Measurements from ENCODE around the gene EIF4EBP2. TPM values are rescaled to one million over a fixed set of nuclear protein-coding genes. Genes with fewer than 3 reads are reported as not detected.

EIF4EBP2 gene
- total RNA-seq (2014; rRNA removed; shearing (Covaris generic)) (131 and 138 TPM in 2 replicates), polyA plus RNA-seq (2016; fragmentation: Nextera tagmentation; extraction: Ambion mirVana) (40.5 and 42.0 TPM in 2 replicates)
- long read RNA-seq, full-length matches to known transcripts = 30 of 51 reads
- long read RNA-seq, partial matches to known transcripts = 18 of 51 reads
- long read RNA-seq, other reads (novel, unspliced or antisense) = 3 of 51 reads

- ATAC-seq (peak; percentile 43), DNase-seq (ENCODE audit: low spot score) (peak; percentile 96)
- Histone ChIP-seq H3K36me3 (ENCODE audit: insufficient read depth) (no peaks in the 10 kb centered on the region; the same call in 1 of the 2 replicates), H2AFZ (peak within 1 kb of the TSS; percentile 83), H3K79me2 (replicated peaks; ENCODE audit: insufficient read depth) (peaks cover 42% of the 10 kb centered on the region), H3K4me3 (peak within 1 kb of the TSS; percentile 96), H3K4me1 (ENCODE audit: insufficient read depth) (peaks cover 22% of the 10 kb centered on the region), H3F3A (replicated peaks; ENCODE audit: low read depth) (peaks cover 20% of the 10 kb centered on the region; the same call in 1 of the 2 replicates), H3K4me2 (peak within 1 kb of the TSS; percentile 100), H3K9me2 (ENCODE audit: insufficient read depth) (no peaks in the 10 kb centered on the region), H3K27me3 (ENCODE audit: insufficient read depth) (no peaks in the 10 kb centered on the region), H4K20me1 (replicated peaks; ENCODE audit: insufficient read depth) (peaks cover 34% of the 10 kb centered on the region), H3K27ac (ENCODE audit: low read depth) (peak within 1 kb of the TSS; percentile 1; the same call in 1 of the 2 replicates)
- H3K27me3 Mint-ChIP-seq (ENCODE audit: insufficient read depth, low read depth, poor library complexity) = peaks cover 8% of the 10 kb centered on the region
- H3K9me3 Mint-ChIP-seq = peaks cover 6% of the 10 kb centered on the region; the same call in 2 of the 3 replicates
- H3K4me1 Mint-ChIP-seq = peaks cover 33% of the 10 kb centered on the region
- H3K36me3 Mint-ChIP-seq (ENCODE audit: low read depth) = peaks cover 36% of the 10 kb centered on the region
- TF ChIP-seq POLR2AphosphoS5 (IDR thresholded peaks at IDR 0.05; ENCODE audit: low read depth) (peak; percentile 99), STAT1 (IDR thresholded peaks at IDR 0.05; ENCODE audit: unreplicated experiment) (no peak), ZNF114 (CRISPR knock-in tag; IDR thresholded peaks at IDR 0.05) (no peak), EZH2 (IDR thresholded peaks at IDR 0.05; ENCODE audit: low read depth, unreplicated experiment) (no peak), JUNB (IDR thresholded peaks at IDR 0.05; ENCODE audit: unreplicated experiment) (no peak), ZNF331 (CRISPR knock-in tag; IDR thresholded peaks at IDR 0.05; ENCODE audit: low read depth) (no peak), CREB1 (CRISPR knock-in tag; IDR thresholded peaks at IDR 0.05; ENCODE audit: low read depth) (peak; percentile 90), ETS1 (IDR thresholded peaks at IDR 0.05) (peak; percentile 41; the same call in 1 of the 2 replicates)
- TF ChIP-seq, protein P1, sequence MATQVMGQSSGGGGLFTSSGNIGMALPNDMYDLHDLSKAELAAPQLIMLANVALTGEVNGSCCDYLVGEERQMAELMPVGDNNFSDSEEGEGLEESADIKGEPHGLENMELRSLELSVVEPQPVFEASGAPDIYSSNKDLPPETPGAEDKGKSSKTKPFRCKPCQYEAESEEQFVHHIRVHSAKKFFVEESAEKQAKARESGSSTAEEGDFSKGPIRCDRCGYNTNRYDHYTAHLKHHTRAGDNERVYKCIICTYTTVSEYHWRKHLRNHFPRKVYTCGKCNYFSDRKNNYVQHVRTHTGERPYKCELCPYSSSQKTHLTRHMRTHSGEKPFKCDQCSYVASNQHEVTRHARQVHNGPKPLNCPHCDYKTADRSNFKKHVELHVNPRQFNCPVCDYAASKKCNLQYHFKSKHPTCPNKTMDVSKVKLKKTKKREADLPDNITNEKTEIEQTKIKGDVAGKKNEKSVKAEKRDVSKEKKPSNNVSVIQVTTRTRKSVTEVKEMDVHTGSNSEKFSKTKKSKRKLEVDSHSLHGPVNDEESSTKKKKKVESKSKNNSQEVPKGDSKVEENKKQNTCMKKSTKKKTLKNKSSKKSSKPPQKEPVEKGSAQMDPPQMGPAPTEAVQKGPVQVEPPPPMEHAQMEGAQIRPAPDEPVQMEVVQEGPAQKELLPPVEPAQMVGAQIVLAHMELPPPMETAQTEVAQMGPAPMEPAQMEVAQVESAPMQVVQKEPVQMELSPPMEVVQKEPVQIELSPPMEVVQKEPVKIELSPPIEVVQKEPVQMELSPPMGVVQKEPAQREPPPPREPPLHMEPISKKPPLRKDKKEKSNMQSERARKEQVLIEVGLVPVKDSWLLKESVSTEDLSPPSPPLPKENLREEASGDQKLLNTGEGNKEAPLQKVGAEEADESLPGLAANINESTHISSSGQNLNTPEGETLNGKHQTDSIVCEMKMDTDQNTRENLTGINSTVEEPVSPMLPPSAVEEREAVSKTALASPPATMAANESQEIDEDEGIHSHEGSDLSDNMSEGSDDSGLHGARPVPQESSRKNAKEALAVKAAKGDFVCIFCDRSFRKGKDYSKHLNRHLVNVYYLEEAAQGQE (IDR thresholded peaks at IDR 0.05; ENCODE audit: unreplicated experiment) = no peak
- H3K4me3 Mint-ChIP-seq = peak within 1 kb of the TSS; percentile 97
- H3K27ac Mint-ChIP-seq = peak within 1 kb of the TSS; percentile 93
Observed at GRCh38 chr10:70404036-70404786, at the start of gene EIF4EBP2. Gene EIF4EBP2 (plus strand): TSS chr10:70404145. CDS start chr10:70404402, 257 bp downstream.
